Erythroblast (primary cell): Measurements from ENCODE around the gene KRT77.

Experiments used
- GATA1 ChIP-seq: IDR thresholded peaks from 2 replicates; pipeline ENCODE4 v1.6.1; 2011; ENCODE audit warnings: low read depth, mild to moderate bottlenecking, control low read depth, low read length, moderate library complexity
- POLR2A ChIP-seq: IDR thresholded peaks from 2 replicates; pipeline ENCODE4 v1.6.1; 2011; ENCODE audit warnings: mild to moderate bottlenecking, low read length

GRCh38 chr12:52722680-52723079 lies 19.4 kb upstream of the KRT77 start:
- no peak for TF ChIP-seq POLR2A
- TF ChIP-seq GATA1: no peak
